Neural progenitor cell (in vitro differentiated cells): ENCODE results near the gene CCT6B.

Experiments
- EZH2 ChIP-seq: fragments of 200-600 bp; sonication (generic); IDR thresholded peaks from 2 replicates; pipeline ENCODE4 v1.6.1; 2017; ENCODE audit warnings: antibody characterized with exemption, mild to moderate bottlenecking, moderate library complexity
- TF ChIP-seq, protein P1 (sequence below): fragments of 200-600 bp; sonication (generic); IDR thresholded peaks from 2 replicates; pipeline ENCODE4 v1.5.1; 2017; ENCODE audit warnings: antibody characterized with exemption, mild to moderate bottlenecking

DNA sequence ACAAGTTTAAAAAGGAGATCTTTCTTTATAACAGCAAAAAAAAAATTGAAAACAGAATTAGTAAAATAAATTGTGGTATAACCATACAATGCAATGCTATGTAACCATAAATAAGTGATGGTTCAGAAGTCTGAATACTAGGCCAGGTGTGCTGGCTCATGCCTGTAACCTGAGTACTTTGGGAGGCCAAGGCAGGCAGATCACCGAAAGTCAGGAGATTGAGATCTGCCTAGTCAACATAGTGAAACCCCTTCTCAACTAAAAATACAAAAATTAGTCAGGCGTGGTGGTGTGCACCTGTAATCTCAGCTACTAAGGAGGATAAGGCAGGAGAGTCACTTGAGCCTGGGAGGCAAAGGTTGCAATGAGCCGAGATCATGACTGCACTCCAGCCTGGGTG, 34.6 kb downstream of the CCT6B start:
- TF ChIP-seq, protein P1, sequence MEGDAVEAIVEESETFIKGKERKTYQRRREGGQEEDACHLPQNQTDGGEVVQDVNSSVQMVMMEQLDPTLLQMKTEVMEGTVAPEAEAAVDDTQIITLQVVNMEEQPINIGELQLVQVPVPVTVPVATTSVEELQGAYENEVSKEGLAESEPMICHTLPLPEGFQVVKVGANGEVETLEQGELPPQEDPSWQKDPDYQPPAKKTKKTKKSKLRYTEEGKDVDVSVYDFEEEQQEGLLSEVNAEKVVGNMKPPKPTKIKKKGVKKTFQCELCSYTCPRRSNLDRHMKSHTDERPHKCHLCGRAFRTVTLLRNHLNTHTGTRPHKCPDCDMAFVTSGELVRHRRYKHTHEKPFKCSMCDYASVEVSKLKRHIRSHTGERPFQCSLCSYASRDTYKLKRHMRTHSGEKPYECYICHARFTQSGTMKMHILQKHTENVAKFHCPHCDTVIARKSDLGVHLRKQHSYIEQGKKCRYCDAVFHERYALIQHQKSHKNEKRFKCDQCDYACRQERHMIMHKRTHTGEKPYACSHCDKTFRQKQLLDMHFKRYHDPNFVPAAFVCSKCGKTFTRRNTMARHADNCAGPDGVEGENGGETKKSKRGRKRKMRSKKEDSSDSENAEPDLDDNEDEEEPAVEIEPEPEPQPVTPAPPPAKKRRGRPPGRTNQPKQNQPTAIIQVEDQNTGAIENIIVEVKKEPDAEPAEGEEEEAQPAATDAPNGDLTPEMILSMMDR = no peak
- no peak for TF ChIP-seq EZH2
